ENCODE measurements around the gene STK16. TPM values are rescaled to one million over a fixed set of nuclear protein-coding genes. Genes with fewer than 3 reads are reported as not detected.

STK16 gene
- total and polyA plus RNA-seq, 12 donors, result 12.9 to 26.7 (median 19.7) TPM

- intact Hi-C loops (cut with DNase I), result no loop called here
- no peak overlapping the region for H3K27ac ChIP-seq
These were observed 25.7 kb downstream of the STK16 start for GRCh38 chr2:219271021-219271420.

GRCh38 chr2:219272356-219272755 lies 27.1 kb downstream of the STK16 start:
- no peaks in the 10 kb centered on the region for H3K27me3 ChIP-seq
- no peak for ATAC-seq
- no peak overlapping the region for H3K4me3 ChIP-seq
- no peaks in the 10 kb centered on the region for H3K36me3 ChIP-seq
- H3K9me3 ChIP-seq, result no peaks in the 10 kb centered on the region
- 86 to 87% methylated on average over 4 of the region's 4 CpGs for WGBS, 2 donors
- TF ChIP-seq CTCF (IDR thresholded peaks at IDR 0.05), result no peak
- H3K4me1 ChIP-seq, result peaks cover 0 to 30% (median 12%) of the 10 kb centered on the region in 9 donors
- no peak overlapping the region for H3K27ac ChIP-seq
- DNase-seq, result no peak
- intact Hi-C loops (cut with DNase I), result no loop called here

More at GRCh38 chr2:219271021-219271420, 25.7 kb downstream of the STK16 start:
- Histone ChIP-seq H3K4me3 (no peak overlapping the region), H3K9me3 (no peaks in the 10 kb centered on the region), H3K27me3 (no peaks in the 10 kb centered on the region), H3K36me3 (no peaks in the 10 kb centered on the region), H3K4me1 (peaks cover 0 to 30% (median 11%) of the 10 kb centered on the region in 9 donors)
- WGBS, 2 donors, result 75 to 83% methylated on average over 2 of the region's 2 CpGs
- no peak for ATAC-seq
- no peak for DNase-seq
- no peak for TF ChIP-seq CTCF (IDR thresholded peaks at IDR 0.05)

GRCh38 chr2:219272995-219273394 lies 27.7 kb downstream of the STK16 start:
- no peak overlapping the region for H3K4me3 ChIP-seq
- H3K36me3 ChIP-seq, result no peaks in the 10 kb centered on the region
- no peak for ATAC-seq
- H3K27me3 ChIP-seq, result no peaks in the 10 kb centered on the region
- no peaks in the 10 kb centered on the region for H3K9me3 ChIP-seq
- no peak for DNase-seq
- WGBS, 2 donors, result 62 to 71% methylated on average over 2 of the region's 2 CpGs
- no peak for TF ChIP-seq CTCF (IDR thresholded peaks at IDR 0.05)
- intact Hi-C loops (cut with DNase I), result no loop called here
- H3K27ac ChIP-seq, result peak overlapping the region in 2 of 10 donors; percentile 95 to 98
- peaks cover 2 to 36% (median 18%) of the 10 kb centered on the region in 9 donors for H3K4me1 ChIP-seq

GRCh38 chr2:219273937-219274336 lies 28.7 kb downstream of the STK16 start:
- intact Hi-C loops (cut with DNase I), result no loop called here
- H3K36me3 ChIP-seq, result no peaks in the 10 kb centered on the region
- peaks cover 11 to 46% (median 26%) of the 10 kb centered on the region in 9 donors for H3K4me1 ChIP-seq
- H3K27me3 ChIP-seq, result no peaks in the 10 kb centered on the region
- no peak for TF ChIP-seq CTCF (IDR thresholded peaks at IDR 0.05)
- peak overlapping the region; percentile 51 to 98 (median 90) for H3K27ac ChIP-seq
- H3K9me3 ChIP-seq, result no peaks in the 10 kb centered on the region
- DNase-seq (no peak), ATAC-seq (peak in 1 of 8 donors; percentile 29)
- 74 to 82% methylated on average over 3 of the region's 3 CpGs for WGBS, 2 donors
- no peak overlapping the region for H3K4me3 ChIP-seq

Measured in heart right ventricle (tissue), 16 donors.